Glutamatergic neuron (in vitro differentiated cells): ENCODE measurements around the gene TEAD3. TPM values are rescaled to one million over a fixed set of nuclear protein-coding genes. Genes with fewer than 3 reads are reported as not detected.

ENCODE experiments used
- DNase-seq: peaks from one replicate; pipeline ENCODE4 v3.0.0; 2022
- H3K27ac Mint-ChIP-seq: one replicate; pipeline ENCODE4 v1.8.0; 2020; ENCODE audit warnings: mild to moderate bottlenecking, mixed read lengths, inconsistent platforms; ENCODE audit not compliant: unreplicated experiment
- H3K27me3 Mint-ChIP-seq: one replicate; pipeline ENCODE4 v1.8.0; 2020; ENCODE audit warnings: mild to moderate bottlenecking, moderate library complexity, mixed read lengths, inconsistent platforms; ENCODE audit not compliant: unreplicated experiment
- H3K36me3 Mint-ChIP-seq: one replicate; pipeline ENCODE4 v1.8.0; 2020; ENCODE audit warnings: mild to moderate bottlenecking, mixed read lengths, inconsistent platforms; ENCODE audit not compliant: unreplicated experiment
- H3K4me1 Mint-ChIP-seq: one replicate; pipeline ENCODE4 v1.8.0; 2020; ENCODE audit warnings: mild to moderate bottlenecking, low read depth, mixed read lengths, inconsistent platforms; ENCODE audit not compliant: unreplicated experiment
- H3K4me3 Mint-ChIP-seq: one replicate; pipeline ENCODE4 v1.8.0; 2020; ENCODE audit warnings: mild to moderate bottlenecking, mixed read lengths, inconsistent platforms; ENCODE audit not compliant: unreplicated experiment
- H3K9me3 Mint-ChIP-seq: one replicate; pipeline ENCODE4 v1.8.0; 2020; ENCODE audit warnings: mild to moderate bottlenecking, moderate library complexity, mixed read lengths, inconsistent platforms; ENCODE audit not compliant: unreplicated experiment
- total RNA-seq: library from RNA; stranded (reverse); fragmentation: NEBNext Ultra II Directional; extraction: Animal tissue kit (Norgen Biotek cat#: 25700); gene quantifications from one replicate; pipeline ENCODE4 v1.2.1, GENCODE V29; 2021; ENCODE audit not compliant: unreplicated experiment
- TF ChIP-seq, protein P1 (sequence below): fragments of 200-600 bp; sonication (generic); IDR thresholded peaks from one replicate; pipeline ENCODE4 v1.5.0; 2021; ENCODE audit not compliant: partially characterized antibody, unreplicated experiment

TEAD3 gene
- total RNA-seq, 1 donor from 2014 or later = 50.0 TPM

DNA sequence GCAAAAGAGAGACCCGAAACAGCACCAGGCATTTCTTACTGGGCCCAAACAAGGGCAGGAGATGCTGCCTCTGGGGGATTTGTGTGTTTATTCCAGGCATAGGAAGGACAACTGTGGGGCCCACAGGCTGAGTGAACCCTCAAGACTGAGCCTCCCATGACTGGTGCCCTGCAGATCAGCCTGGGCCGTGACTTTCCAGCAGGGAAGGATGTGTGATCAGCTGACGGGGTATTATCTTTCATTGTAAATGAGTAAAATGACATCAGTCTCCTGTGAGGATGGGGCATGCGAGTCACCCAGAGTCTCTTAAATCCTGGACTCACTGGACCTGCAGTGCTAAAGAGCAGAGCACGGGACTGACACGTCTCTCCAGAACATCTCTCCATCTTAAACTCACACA is 3.9 kb upstream of the TEAD3 start:
- H3K4me3 Mint-ChIP-seq = peak overlapping the region; percentile 54
- peaks cover 19% of the 10 kb centered on the region for H3K4me1 Mint-ChIP-seq
- H3K9me3 Mint-ChIP-seq = peaks cover 6% of the 10 kb centered on the region
- TF ChIP-seq, protein P1, sequence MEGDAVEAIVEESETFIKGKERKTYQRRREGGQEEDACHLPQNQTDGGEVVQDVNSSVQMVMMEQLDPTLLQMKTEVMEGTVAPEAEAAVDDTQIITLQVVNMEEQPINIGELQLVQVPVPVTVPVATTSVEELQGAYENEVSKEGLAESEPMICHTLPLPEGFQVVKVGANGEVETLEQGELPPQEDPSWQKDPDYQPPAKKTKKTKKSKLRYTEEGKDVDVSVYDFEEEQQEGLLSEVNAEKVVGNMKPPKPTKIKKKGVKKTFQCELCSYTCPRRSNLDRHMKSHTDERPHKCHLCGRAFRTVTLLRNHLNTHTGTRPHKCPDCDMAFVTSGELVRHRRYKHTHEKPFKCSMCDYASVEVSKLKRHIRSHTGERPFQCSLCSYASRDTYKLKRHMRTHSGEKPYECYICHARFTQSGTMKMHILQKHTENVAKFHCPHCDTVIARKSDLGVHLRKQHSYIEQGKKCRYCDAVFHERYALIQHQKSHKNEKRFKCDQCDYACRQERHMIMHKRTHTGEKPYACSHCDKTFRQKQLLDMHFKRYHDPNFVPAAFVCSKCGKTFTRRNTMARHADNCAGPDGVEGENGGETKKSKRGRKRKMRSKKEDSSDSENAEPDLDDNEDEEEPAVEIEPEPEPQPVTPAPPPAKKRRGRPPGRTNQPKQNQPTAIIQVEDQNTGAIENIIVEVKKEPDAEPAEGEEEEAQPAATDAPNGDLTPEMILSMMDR = no peak
- peak overlapping the region; percentile 71 for H3K27ac Mint-ChIP-seq
- DNase-seq = no peak
- H3K36me3 Mint-ChIP-seq = no peaks in the 10 kb centered on the region
- peaks cover 6% of the 10 kb centered on the region for H3K27me3 Mint-ChIP-seq

DNA sequence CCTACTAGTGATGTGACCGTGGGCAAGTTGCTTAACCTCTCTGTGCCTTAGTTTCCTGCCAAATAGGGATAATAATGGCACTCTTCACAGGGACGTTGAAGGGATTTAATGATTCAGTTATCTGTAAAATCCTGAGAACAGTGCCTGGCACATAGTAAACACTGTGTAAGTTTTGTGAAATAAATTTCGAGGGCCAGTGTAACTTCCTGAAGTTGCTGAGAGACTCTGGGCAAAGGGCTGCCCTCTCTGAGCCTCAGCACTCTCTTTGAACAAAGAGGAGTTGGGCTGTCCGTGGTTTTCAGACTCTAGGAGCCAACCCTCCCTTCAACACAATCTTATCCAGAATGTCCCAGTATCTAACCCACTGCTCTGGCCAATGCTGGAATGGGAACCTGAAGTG is 2.5 kb upstream of the TEAD3 start:
- Mint-ChIP-seq H3K27me3 (peaks cover 8% of the 10 kb centered on the region), H3K9me3 (peaks cover 6% of the 10 kb centered on the region), H3K4me1 (peaks cover 28% of the 10 kb centered on the region), H3K4me3 (no peak overlapping the region), H3K27ac (no peak overlapping the region), H3K36me3 (no peaks in the 10 kb centered on the region)
- DNase-seq = no peak
- TF ChIP-seq, protein P1 = no peak

DNA sequence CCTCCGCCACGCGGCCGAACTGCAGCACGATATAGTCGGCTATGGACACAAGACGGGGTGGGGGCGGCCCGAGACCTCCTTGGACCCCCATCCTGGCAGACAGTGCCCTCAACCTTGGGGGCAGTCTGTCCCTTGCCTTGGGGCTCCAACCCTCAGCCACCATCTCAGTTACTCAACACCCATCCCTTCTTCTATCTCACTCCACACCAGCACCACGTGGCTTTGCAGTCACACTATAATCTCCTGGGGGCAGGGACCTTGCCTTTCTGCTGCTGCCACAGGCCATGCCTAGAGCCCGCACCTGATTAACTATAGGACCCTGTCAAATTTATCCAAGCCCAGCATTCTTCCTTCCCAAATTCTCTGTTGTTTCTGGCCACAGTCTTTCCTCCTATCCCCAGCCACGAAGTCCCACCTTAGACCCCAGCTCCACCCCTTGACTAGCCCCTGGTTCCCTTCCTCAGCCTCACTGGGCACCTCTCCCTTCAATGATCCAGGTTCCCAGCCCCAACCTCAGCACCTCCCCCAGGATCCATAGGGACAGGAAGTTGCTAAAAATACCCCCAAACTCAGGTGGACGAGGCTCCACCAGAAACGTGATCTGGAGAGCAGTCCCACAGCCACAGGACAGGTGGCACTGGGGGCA is 1.7 kb upstream of the TEAD3 start:
- DNase-seq = no peak
- TF ChIP-seq, protein P1 = no peak

DNA sequence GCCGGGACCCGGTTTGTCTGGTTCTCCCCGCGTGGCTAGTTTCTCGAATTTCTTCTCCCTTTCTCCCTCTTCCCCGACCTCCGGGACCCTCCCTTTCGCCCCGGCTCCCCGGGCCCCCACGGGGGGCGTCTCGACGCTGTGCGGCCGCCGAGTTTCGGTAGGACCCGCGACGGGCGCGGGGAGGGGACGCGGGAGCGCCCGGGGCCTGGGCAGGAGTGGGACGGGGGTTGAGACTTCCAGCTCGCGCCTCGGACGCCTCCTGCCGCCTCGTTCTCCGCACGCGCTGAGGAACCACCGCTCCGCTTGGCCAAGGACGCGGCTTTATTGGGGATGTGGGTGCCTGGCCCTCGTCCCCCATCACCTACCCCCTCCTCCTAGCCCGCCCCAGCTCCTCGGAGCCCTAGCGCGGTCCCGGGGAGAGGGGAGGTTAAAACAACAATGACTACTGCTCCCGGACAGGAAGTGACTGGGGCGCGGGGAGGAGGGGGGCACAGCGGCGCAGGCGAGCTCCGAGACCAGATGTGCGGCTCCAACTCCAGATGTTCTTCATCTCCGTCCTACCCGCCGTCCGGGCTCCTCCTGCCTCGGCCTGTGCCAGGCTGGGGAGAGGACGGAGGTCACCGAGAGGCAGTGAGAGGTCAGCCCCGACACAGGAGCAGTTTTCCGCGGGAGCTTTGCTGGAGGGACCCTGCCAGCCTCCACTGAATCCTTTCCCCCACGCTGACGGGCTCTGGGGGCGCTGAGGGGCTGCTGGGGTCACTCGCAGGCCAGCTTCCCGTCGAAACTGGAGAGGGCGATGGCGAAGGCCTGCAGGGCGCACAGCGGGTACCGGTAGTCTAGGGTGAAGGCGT is 917 bp upstream of the TEAD3 start:
- no peak overlapping the region for H3K27ac Mint-ChIP-seq
- TF ChIP-seq, protein P1 = no peak

More for the DNA sequence above, 1.7 kb upstream of the TEAD3 start:
- H3K27ac Mint-ChIP-seq = peak overlapping the region; percentile 66
- H3K27me3 Mint-ChIP-seq = peaks cover 8% of the 10 kb centered on the region
- peak overlapping the region; percentile 70 for H3K4me3 Mint-ChIP-seq
- H3K4me1 Mint-ChIP-seq = peaks cover 36% of the 10 kb centered on the region
- H3K9me3 Mint-ChIP-seq = peaks cover 6% of the 10 kb centered on the region
- H3K36me3 Mint-ChIP-seq = no peaks in the 10 kb centered on the region

More for the DNA sequence above, 917 bp upstream of the TEAD3 start:
- H3K27me3 Mint-ChIP-seq = peaks cover 13% of the 10 kb centered on the region
- peak overlapping the region; percentile 70 for H3K4me3 Mint-ChIP-seq
- no peaks in the 10 kb centered on the region for H3K36me3 Mint-ChIP-seq
- DNase-seq = peak; percentile 64
- peaks cover 10% of the 10 kb centered on the region for H3K9me3 Mint-ChIP-seq
- H3K4me1 Mint-ChIP-seq = peaks cover 43% of the 10 kb centered on the region
